ENCODE data around the gene GIPR.

DNA sequence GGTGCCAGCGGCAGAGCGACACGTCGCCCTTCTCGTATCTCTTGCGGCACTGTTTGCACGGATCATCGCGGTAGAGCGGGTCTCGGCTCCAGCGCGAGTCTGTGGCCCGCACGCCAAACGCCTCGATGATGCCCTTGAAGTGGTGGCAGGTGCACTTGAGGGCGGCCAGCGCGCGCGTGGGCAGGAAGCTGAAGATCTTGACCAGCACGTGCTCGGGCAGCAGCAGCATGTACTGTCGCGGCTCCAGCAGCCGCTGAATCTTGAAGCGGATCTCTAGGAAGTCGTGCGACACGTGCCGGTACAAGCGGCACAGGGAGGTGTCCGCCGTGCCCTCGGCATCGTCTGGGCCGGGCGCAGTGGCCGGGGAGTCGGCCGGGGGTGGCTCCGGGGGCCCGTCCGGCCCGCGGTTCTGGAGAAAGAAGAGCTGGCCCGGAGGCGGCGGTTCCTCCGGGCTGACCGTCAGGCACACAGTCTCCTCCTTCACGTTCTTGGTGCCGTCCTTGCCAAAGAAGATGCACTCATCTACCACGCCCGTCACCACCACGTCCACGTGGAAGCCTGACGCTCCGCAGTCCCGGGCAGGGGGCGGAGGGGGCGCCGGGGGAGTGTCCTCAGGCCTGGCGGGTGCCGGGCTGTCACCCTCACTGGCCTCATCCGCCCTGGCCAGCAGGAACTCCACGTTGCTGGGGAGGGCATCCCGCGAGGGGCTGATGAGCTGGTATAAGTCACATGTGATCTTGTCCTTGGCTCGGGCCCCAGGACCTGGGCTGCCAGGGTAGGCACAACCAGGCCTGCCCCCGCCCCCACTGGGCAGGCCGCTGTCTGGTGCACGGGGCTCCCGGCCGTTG lies 44.1 kb downstream of the GIPR start:
- no peak for TF ChIP-seq EZH2 (IDR thresholded peaks at IDR 0.05; ENCODE audit: insufficient read depth, poor library complexity, severe bottlenecking)
- TF ChIP-seq EZH2phosphoT487 (IDR thresholded peaks at IDR 0.05; ENCODE audit: insufficient read depth, low read depth), result no peak

All from GM23248 (cell line).